HCT116 (cell line): ENCODE data around the gene KCNJ16. TPM values are rescaled to one million over a fixed set of nuclear protein-coding genes. Genes with fewer than 3 reads are reported as not detected.

Experiments used
- ATAC-seq: fragments of 200-7000 bp; cut with Tn5 transposase; 2 replicates; pipeline ENCODE4 v1.9.1; 2020; ENCODE audit warnings: mild to moderate bottlenecking, moderate library complexity
- BruUV-seq: library from RNA; stranded (reverse); fragments of 400-500 nt; replicated peaks from 2 replicates; lab custom pipeline; 2021; lab: Mats Ljungman, UMichigan
- CTCF ChIA-PET: fragments of 300-600 bp; sonication (Branson Sonifier 250); formaldehyde crosslinking; loops from one replicate; lab custom pipeline; 2021; ENCODE audit warnings: antibody characterized with exemption; lab: Charles Lee
- POLR2A ChIA-PET: fragments of 300-600, 350-600 bp; sonication (Branson Sonifier 250); formaldehyde crosslinking; loops from one replicate; lab custom pipeline; 2021; ENCODE audit warnings: antibody characterized with exemption; lab: Charles Lee
- RAD21 ChIA-PET, 2 experiments: fragments of 300-600 bp; sonication (Branson Sonifier 250); formaldehyde crosslinking; loops; one replicate each; lab custom pipeline; 2023; ENCODE audit warnings: low total read pairs in 2 of 2; ENCODE audit not compliant: uncharacterized antibody in 2 of 2, unreplicated experiment in 2 of 2, low non-redundant PET in 1 of 2; lab: Charles Lee
- DNase-seq: peaks from one replicate; pipeline ENCODE4 v3.0.0-alpha.2; 2010; ENCODE audit warnings: low read depth, low spot score
- H2AFZ ChIP-seq: fragments of 200-600 bp; shearing (Covaris generic), sonication (generic); 2 replicates; pipeline ENCODE4 v1.6.1; 2017; ENCODE audit warnings: low read depth, mixed run types, mixed read lengths, antibody characterized with exemption, low read length; ENCODE audit not compliant: poor library complexity, severe bottlenecking
- H3K27ac ChIP-seq: 2 replicates; pipeline ENCODE4 v1.5.1; 2012; ENCODE audit warnings: low read depth, low read length
- H3K27me3 ChIP-seq: fragments of 200-600 bp; sonication (generic); 2 replicates; pipeline ENCODE4 v1.6.1; 2016; ENCODE audit warnings: mixed run types, low read length, mixed read lengths; ENCODE audit not compliant: insufficient read depth
- H3K36me3 ChIP-seq, 2 experiments: fragments of 200-500 bp in 1 of 2; fragments of 200-600 bp in 1 of 2; sonication (Bioruptor generic) in 1 of 2; sonication (generic) in 1 of 2; 2 replicates each; pipeline versions ENCODE4 v1.5.1 to v1.6.1; 2014 to 2016; ENCODE audit warnings: low read length in 2 of 2, inconsistent platforms in 1 of 2, mixed read lengths in 1 of 2, mixed run types in 1 of 2; ENCODE audit not compliant: insufficient read depth in 2 of 2, control insufficient read depth in 1 of 2
- H3K4me1 ChIP-seq, 2 experiments: fragments of 200-600 bp in 1 of 2; sonication (generic) in 1 of 2; 2 replicates each; pipeline versions ENCODE4 v1.5.1 to v1.6.1; 2012 to 2017; ENCODE audit warnings: low read length in 2 of 2, inconsistent platforms in 1 of 2, mild to moderate bottlenecking in 1 of 2, mixed read lengths in 1 of 2, mixed run types in 1 of 2, moderate library complexity in 1 of 2; ENCODE audit not compliant: insufficient read depth in 2 of 2, control insufficient read depth in 1 of 2
- H3K4me2 ChIP-seq: fragments of 200-600 bp; sonication (generic); 2 replicates; pipeline ENCODE4 v1.6.1; 2017; ENCODE audit warnings: mixed run types, low read length, mixed read lengths
- H3K4me3 ChIP-seq, 2 experiments: fragments of 200-600 bp in 1 of 2; sonication (generic) in 1 of 2; replicated peaks in 1 of 2; 2 replicates each; pipeline ENCODE4 v1.5.1; 2011 to 2016; ENCODE audit warnings: low read length in 2 of 2, control low read depth in 1 of 2, low read depth in 1 of 2, mild to moderate bottlenecking in 1 of 2, mixed read lengths in 1 of 2, mixed run types in 1 of 2
- H3K79me2 ChIP-seq: fragments of 200-600 bp; sonication (generic); 2 replicates; pipeline ENCODE4 v1.6.1; 2017; ENCODE audit warnings: mild to moderate bottlenecking, mixed run types, low read length, moderate library complexity, mixed read lengths; ENCODE audit not compliant: insufficient read depth
- H3K9ac ChIP-seq: fragments of 200-600 bp; sonication (generic); 2 replicates; pipeline ENCODE4 v1.6.1; 2016; ENCODE audit warnings: low read length, mixed read lengths
- H3K9me2 ChIP-seq: fragments of 200-600 bp; sonication (generic), shearing (Covaris generic); 2 replicates; pipeline ENCODE4 v1.6.1; 2017; ENCODE audit warnings: mixed run types, mild to moderate bottlenecking, moderate library complexity; ENCODE audit not compliant: insufficient read depth
- H3K9me3 ChIP-seq, 2 experiments: fragments of 200-500 bp in 1 of 2; fragments of 200-600 bp in 1 of 2; sonication (Bioruptor generic) in 1 of 2; sonication (generic) in 1 of 2; 2 replicates each; pipeline ENCODE4 v1.6.1; 2014 to 2017; ENCODE audit warnings: low read length in 2 of 2, mixed read lengths in 2 of 2, inconsistent platforms in 1 of 2, low read depth in 1 of 2, mild to moderate bottlenecking in 1 of 2, mixed run types in 1 of 2, moderate library complexity in 1 of 2; ENCODE audit not compliant: control insufficient read depth in 1 of 2, insufficient read depth in 1 of 2
- H4K20me1 ChIP-seq: fragments of 200-600 bp; sonication (generic), shearing (Covaris generic); 2 replicates; pipeline ENCODE4 v1.6.1; 2017; ENCODE audit warnings: mixed run types, mild to moderate bottlenecking, moderate library complexity; ENCODE audit not compliant: insufficient read depth
- ATF3 ChIP-seq: IDR thresholded peaks from 2 replicates; pipeline ENCODE4 v1.6.1; 2012
- CBX3 ChIP-seq: IDR thresholded peaks from 2 replicates; pipeline ENCODE4 v1.6.1; 2012; ENCODE audit warnings: low read depth
- CEBPB ChIP-seq: IDR thresholded peaks from 2 replicates; pipeline ENCODE4 v1.6.1; 2012; ENCODE audit warnings: low read depth
- EGR1 ChIP-seq: IDR thresholded peaks from 2 replicates; pipeline ENCODE4 v1.6.1; 2012; ENCODE audit warnings: low read depth
- EZH2 ChIP-seq: fragments of 200-600 bp; sonication (generic); IDR thresholded peaks from 2 replicates; pipeline ENCODE4 v1.6.1; 2017; ENCODE audit warnings: antibody characterized with exemption, mixed run types
- FOSL1 ChIP-seq: IDR thresholded peaks from 2 replicates; pipeline ENCODE4 v1.6.1; 2012; ENCODE audit warnings: low read depth
- JUND ChIP-seq: IDR thresholded peaks from 2 replicates; pipeline ENCODE4 v1.6.1; 2012
- POLR2A ChIP-seq: IDR thresholded peaks from 2 replicates; pipeline ENCODE4 v1.7.0; 2011; ENCODE audit warnings: borderline replicate concordance; ENCODE audit not compliant: insufficient read depth, insufficient read length; ENCODE audit errors: extremely low read depth
- POLR2AphosphoS5 ChIP-seq: IDR thresholded peaks from 2 replicates; pipeline ENCODE4 v1.6.1; 2011; ENCODE audit warnings: mild to moderate bottlenecking, low read depth, low read length, moderate library complexity
- RAD21 ChIP-seq: IDR thresholded peaks from 2 replicates; pipeline ENCODE4 v1.6.1; 2012; ENCODE audit warnings: low read depth, mild to moderate bottlenecking
- REST ChIP-seq: IDR thresholded peaks from 2 replicates; pipeline ENCODE4 v1.6.1; 2012; ENCODE audit warnings: low read depth
- SIN3A ChIP-seq: IDR thresholded peaks from 2 replicates; pipeline ENCODE4 v1.6.1; 2012; ENCODE audit warnings: low read depth
- SP1 ChIP-seq: IDR thresholded peaks from 2 replicates; pipeline ENCODE4 v1.6.1; 2012; ENCODE audit warnings: low read depth
- SRF ChIP-seq: IDR thresholded peaks from 2 replicates; pipeline ENCODE4 v1.6.1; 2012; ENCODE audit warnings: low read depth
- TCF7L2 ChIP-seq: IDR thresholded peaks from 2 replicates; pipeline ENCODE4 v1.7.0; 2011; ENCODE audit warnings: borderline replicate concordance, inconsistent platforms; ENCODE audit not compliant: insufficient read depth, insufficient read length; ENCODE audit errors: extremely low read depth
- ZFX ChIP-seq: fragments of 450-650 bp; IDR thresholded peaks from 2 replicates; pipeline ENCODE4 v1.6.1; 2017
- ZNF274 ChIP-seq: fragments of 200-500 bp; sonication (Bioruptor generic); IDR thresholded peaks from 2 replicates; pipeline ENCODE4 v1.6.1; 2014; ENCODE audit warnings: mild to moderate bottlenecking, low read depth, low read length, inconsistent platforms
- intact Hi-C: fragments of 100-400 bp; cut with micrococcal nuclease; formaldehyde crosslinking; loops from 2 replicates; pipeline ENCODE4 v1.10.0; 2022
- total RNA-seq: library from RNA; stranded (reverse); gene quantifications from one replicate; pipeline ENCODE4 v1.2.1, GENCODE V29; 2021; ENCODE audit not compliant: unreplicated experiment

The KCNJ16 gene
- total RNA-seq, 1 experiment from 2014 or later: not detected

- CTCF ChIA-PET: no interaction called here
- H3K9me2 ChIP-seq: no peaks in the 10 kb centered on the region
- intact Hi-C loops: no loop called here
- H3K4me1 ChIP-seq: no peaks in the 10 kb centered on the region
- H2AFZ ChIP-seq: no peak within 1 kb of the TSS
- no peaks in the 10 kb centered on the region for H3K36me3 ChIP-seq
- H3K9me3 ChIP-seq: peaks cover 3 to 14% of the 10 kb centered on the region in 2 experiments; a peak in 2 of 4 replicates
- no peak for TF ChIP-seq CBX3
- TF ChIP-seq SRF: no peak
- TF ChIP-seq SP1: no peak
- no peak for TF ChIP-seq POLR2A
- TF ChIP-seq JUND: no peak
- no peak for TF ChIP-seq EZH2
- ATAC-seq (peak; percentile 96), DNase-seq (no peak)
- H3K4me2 ChIP-seq: peak within 1 kb of the TSS; percentile 46
- POLR2A ChIA-PET: no interaction called here
- RAD21 ChIA-PET: no interaction called here
- no peaks in the 10 kb centered on the region for H3K79me2 ChIP-seq
- no peaks in the 10 kb centered on the region for H4K20me1 ChIP-seq
- H3K27ac ChIP-seq: no peak within 1 kb of the TSS
- H3K27me3 ChIP-seq: no peaks in the 10 kb centered on the region
- peak within 1 kb of the TSS; percentile 13 to 15; a peak in 3 of 4 replicates for H3K4me3 ChIP-seq
- no TSS peak for BruUV-seq
- no peak within 1 kb of the TSS for H3K9ac ChIP-seq
Measured at GRCh38 chr17:70168977-70169708, 94.1 kb downstream of the KCNJ16 start, which contains the start of gene KCNJ2. Gene KCNJ2, plus strand, starts transcription at chr17:70169532. Its CDS starts 5,508 bp downstream, at chr17:70175040.

- peaks cover 0 to 9% of the 10 kb centered on the region in 2 experiments; a peak in 2 of 4 replicates for H3K9me3 ChIP-seq
- no peak overlapping the region for H2AFZ ChIP-seq
- ChIA-PET CTCF (no interaction called here), RAD21 (no interaction called here), POLR2A (no interaction called here)
- no peaks in the 10 kb centered on the region for H4K20me1 ChIP-seq
- DNase-seq (no peak), ATAC-seq (peak; percentile 39)
- H3K9me2 ChIP-seq: no peaks in the 10 kb centered on the region
- BruUV-seq: no TSS peak
- H3K4me1 ChIP-seq: no peaks in the 10 kb centered on the region
- H3K27ac ChIP-seq: no peak overlapping the region
- no peaks in the 10 kb centered on the region for H3K27me3 ChIP-seq
- no peaks in the 10 kb centered on the region for H3K79me2 ChIP-seq
- intact Hi-C loops: no loop called here
- H3K4me2 ChIP-seq: peak overlapping the region; percentile 46
- H3K36me3 ChIP-seq: no peaks in the 10 kb centered on the region
- peak overlapping the region; percentile 13 to 15; a peak in 3 of 4 replicates for H3K4me3 ChIP-seq
- no peak overlapping the region for H3K9ac ChIP-seq
- TF ChIP-seq ZFX: no peak
- no peak for TF ChIP-seq RAD21
- TF ChIP-seq FOSL1: no peak
- TF ChIP-seq TCF7L2: no peak
- no peak for TF ChIP-seq POLR2AphosphoS5
- TF ChIP-seq JUND: no peak
- TF ChIP-seq CEBPB: no peak
- no peak for TF ChIP-seq ZNF274
- no peak for TF ChIP-seq ATF3
- no peak for TF ChIP-seq SIN3A
- TF ChIP-seq EGR1: no peak
- no peak for TF ChIP-seq SP1
- TF ChIP-seq REST: no peak
Measured at GRCh38 chr17:70169709-70170597, 94.9 kb downstream of the KCNJ16 start.
